Progenitor cell of endocrine pancreas (in vitro differentiated cells): ENCODE data around the gene PITPNM2. TPM values are rescaled to one million over a fixed set of nuclear protein-coding genes. Genes with fewer than 3 reads are reported as not detected.

Experiments used
- DNase-seq: peaks from one replicate; pipeline ENCODE4 v3.0.0; 2021; ENCODE audit warnings: low spot score; ENCODE audit not compliant: unreplicated experiment
- H3K27ac Mint-ChIP-seq: 2 replicates; pipeline ENCODE4 v1.8.0; 2021; ENCODE audit warnings: mild to moderate bottlenecking, moderate library complexity, mixed read lengths
- H3K27me3 Mint-ChIP-seq: 2 replicates; pipeline ENCODE4 v1.8.0; 2021; ENCODE audit warnings: mixed read lengths
- H3K36me3 Mint-ChIP-seq: 2 replicates; pipeline ENCODE4 v1.8.0; 2022; ENCODE audit warnings: mixed read lengths; ENCODE audit not compliant: insufficient read depth
- H3K4me1 Mint-ChIP-seq: 2 replicates; pipeline ENCODE4 v1.8.0; 2021; ENCODE audit warnings: low read depth, mixed read lengths
- H3K4me3 Mint-ChIP-seq: 2 replicates; pipeline ENCODE4 v1.8.0; 2021; ENCODE audit warnings: low read depth, mild to moderate bottlenecking, moderate library complexity, mixed read lengths
- H3K9me3 Mint-ChIP-seq: 2 replicates; pipeline ENCODE4 v1.8.0; 2021; ENCODE audit warnings: low read depth, mixed read lengths
- total RNA-seq: library from RNA; stranded (reverse); gene quantifications from 2 replicates; pipeline ENCODE4 v1.2.1, GENCODE V29; 2021
- TF ChIP-seq, protein P1 (sequence below): fragments of 200-600 bp; sonication (generic); IDR thresholded peaks from one replicate; pipeline ENCODE4 v1.5.0; 2021; ENCODE audit warnings: antibody characterized with exemption, mild to moderate bottlenecking; ENCODE audit not compliant: unreplicated experiment

Gene PITPNM2
- total RNA-seq, 1 donor from 2014 or later: 2.1 TPM

DNA sequence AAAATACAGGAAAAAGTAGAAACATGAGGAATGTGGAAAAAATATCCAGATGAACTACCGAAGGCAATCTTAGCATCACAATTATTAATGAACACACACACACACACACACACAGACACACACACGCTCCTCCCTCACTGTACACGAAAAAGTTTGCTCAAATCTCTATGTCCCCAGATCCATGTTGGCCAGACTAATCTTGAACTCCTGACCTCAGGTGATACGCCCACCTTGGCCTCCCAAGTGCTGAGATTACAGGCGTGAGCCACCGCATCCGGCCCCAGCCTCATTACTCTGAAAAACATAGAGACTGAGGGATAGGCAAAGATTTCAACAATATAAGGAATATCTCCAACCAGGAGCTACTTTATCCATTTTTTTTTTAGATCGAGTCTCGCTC lies 17.2 kb downstream of the PITPNM2 start:
- no peak for DNase-seq
- Mint-ChIP-seq H3K27me3 (no peaks in the 10 kb centered on the region), H3K4me1 (no peaks in the 10 kb centered on the region), H3K4me3 (no peak overlapping the region), H3K9me3 (no peaks in the 10 kb centered on the region), H3K27ac (no peak overlapping the region), H3K36me3 (no peaks in the 10 kb centered on the region)
- TF ChIP-seq, protein P1, sequence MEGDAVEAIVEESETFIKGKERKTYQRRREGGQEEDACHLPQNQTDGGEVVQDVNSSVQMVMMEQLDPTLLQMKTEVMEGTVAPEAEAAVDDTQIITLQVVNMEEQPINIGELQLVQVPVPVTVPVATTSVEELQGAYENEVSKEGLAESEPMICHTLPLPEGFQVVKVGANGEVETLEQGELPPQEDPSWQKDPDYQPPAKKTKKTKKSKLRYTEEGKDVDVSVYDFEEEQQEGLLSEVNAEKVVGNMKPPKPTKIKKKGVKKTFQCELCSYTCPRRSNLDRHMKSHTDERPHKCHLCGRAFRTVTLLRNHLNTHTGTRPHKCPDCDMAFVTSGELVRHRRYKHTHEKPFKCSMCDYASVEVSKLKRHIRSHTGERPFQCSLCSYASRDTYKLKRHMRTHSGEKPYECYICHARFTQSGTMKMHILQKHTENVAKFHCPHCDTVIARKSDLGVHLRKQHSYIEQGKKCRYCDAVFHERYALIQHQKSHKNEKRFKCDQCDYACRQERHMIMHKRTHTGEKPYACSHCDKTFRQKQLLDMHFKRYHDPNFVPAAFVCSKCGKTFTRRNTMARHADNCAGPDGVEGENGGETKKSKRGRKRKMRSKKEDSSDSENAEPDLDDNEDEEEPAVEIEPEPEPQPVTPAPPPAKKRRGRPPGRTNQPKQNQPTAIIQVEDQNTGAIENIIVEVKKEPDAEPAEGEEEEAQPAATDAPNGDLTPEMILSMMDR: no peak

DNA sequence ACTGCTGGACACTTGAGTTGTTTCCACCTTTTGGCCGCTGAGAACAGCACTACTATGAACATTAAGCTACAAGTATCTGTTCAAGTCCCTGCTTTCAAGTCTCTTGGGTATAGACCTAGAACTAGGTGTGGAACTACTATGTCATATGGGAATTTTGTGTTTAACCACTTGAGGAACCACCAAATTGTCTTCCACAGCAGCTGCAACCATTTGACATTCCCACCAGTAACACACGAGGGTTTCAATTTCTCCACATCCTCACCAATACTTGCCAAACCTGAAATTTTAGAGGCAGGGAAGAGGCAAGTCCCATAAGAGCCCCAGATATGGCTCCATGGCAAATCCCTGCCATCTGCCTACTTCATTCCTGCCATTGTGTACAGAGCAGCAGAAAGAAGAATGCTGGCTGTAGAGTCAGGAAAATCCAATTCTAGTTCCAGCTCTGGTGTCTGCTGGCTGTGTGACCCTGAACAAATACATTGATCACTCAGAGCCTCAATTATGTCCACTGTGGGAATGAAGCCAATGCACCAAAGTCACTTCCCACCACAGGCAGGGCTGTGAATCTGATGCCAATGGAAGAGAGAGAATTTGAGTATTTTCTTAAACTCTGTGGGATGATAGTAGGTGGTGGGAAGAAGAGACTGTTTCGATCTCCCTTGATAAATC lies 17.8 kb downstream of the PITPNM2 start:
- H3K4me1 Mint-ChIP-seq: no peaks in the 10 kb centered on the region
- TF ChIP-seq, protein P1: no peak
- no peak for DNase-seq
- no peaks in the 10 kb centered on the region for H3K27me3 Mint-ChIP-seq
- H3K4me3 Mint-ChIP-seq: no peak overlapping the region
- no peaks in the 10 kb centered on the region for H3K9me3 Mint-ChIP-seq
- H3K36me3 Mint-ChIP-seq: no peaks in the 10 kb centered on the region
- H3K27ac Mint-ChIP-seq: no peak overlapping the region

DNA sequence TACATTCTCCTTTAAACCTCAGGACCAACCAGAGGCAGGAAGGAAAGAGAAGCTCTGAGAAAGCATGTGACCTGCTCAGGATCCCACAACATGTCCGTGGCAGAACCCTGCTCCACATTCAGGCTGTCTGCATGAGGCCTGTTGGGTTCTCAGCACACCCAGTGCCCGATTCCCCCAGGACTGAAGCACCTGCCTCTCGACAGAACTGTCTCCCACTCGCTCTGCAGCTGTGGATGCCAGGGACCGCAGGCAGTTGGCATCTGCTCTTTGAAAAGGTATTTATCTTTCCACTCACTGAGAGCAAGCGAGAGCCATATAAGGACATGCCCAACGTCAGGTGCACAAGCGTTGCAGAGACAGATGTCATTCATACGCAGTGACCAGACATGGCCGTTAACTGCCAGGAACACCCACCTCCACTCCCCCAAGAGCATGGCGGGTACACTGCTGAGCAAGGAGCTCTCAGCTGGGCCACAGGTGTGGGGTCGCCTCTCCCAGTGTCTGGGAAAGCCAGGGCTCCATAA lies 18.9 kb downstream of the PITPNM2 start:
- H3K4me1 Mint-ChIP-seq: no peaks in the 10 kb centered on the region
- TF ChIP-seq, protein P1: no peak
- H3K27ac Mint-ChIP-seq: no peak overlapping the region
- H3K9me3 Mint-ChIP-seq: no peaks in the 10 kb centered on the region
- DNase-seq: no peak
- H3K4me3 Mint-ChIP-seq: no peak overlapping the region
- no peaks in the 10 kb centered on the region for H3K36me3 Mint-ChIP-seq
- H3K27me3 Mint-ChIP-seq: no peaks in the 10 kb centered on the region

DNA sequence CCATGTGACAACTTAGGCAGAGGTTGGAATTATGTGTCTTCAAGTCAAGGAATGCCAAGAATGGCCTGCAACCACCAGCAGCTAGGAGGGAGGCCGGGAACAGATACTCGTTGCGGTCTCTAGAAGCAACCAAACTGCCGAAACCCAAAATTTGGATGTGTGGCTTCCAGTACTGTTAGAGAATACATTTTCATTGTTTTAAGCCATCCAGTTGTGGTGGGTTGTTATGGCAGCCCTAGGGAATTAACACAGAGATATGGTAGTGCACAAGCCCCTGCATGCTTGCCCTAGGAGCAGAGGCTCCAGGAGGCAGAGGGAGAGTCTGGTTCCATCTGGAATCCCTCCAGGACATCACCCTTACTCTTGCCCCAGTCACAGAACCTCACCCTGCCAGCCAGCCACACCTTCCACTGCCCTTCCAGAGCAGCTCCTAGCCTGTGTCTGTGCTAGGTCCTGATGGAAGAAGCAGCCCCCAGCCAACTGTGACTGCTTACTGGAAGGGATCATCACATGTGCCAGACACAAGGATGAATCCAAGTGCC lies 19.5 kb downstream of the PITPNM2 start:
- Mint-ChIP-seq H3K9me3 (no peaks in the 10 kb centered on the region), H3K27ac (no peak overlapping the region), H3K4me3 (no peak overlapping the region), H3K36me3 (no peaks in the 10 kb centered on the region), H3K4me1 (peaks cover 1% of the 10 kb centered on the region), H3K27me3 (no peaks in the 10 kb centered on the region)
- TF ChIP-seq, protein P1: no peak
- DNase-seq: no peak

DNA sequence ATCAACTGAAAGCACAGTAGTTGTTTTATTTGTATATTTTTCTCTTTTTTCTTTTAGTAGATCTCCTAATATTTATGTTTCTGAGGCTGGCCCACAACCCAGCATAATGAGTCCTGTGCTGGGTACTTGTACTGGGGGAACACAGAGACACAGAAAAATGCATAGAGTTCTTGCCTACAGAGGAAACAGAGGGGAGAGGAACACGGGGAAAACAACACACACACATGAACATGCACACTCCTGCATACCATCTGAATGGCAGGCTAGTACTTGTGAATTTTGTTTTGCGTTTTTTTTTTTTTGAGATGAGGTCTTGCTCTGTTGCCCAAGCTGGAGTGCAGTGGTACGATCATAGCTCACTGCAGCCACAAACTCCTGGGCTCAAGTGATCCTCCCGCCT lies 21.3 kb downstream of the PITPNM2 start:
- Mint-ChIP-seq H3K9me3 (no peaks in the 10 kb centered on the region), H3K27me3 (no peaks in the 10 kb centered on the region), H3K4me1 (peaks cover 1% of the 10 kb centered on the region), H3K4me3 (no peak overlapping the region), H3K36me3 (no peaks in the 10 kb centered on the region), H3K27ac (no peak overlapping the region)
- TF ChIP-seq, protein P1: no peak
- no peak for DNase-seq
